Karpas-422 (cell line): ENCODE measurements around the gene CNP. TPM values are rescaled to one million over a fixed set of nuclear protein-coding genes. Genes with fewer than 3 reads are reported as not detected.

Experiments
- DNase-seq: peaks from one replicate; pipeline ENCODE4 v3.0.0-alpha.2; 2015
- H2AFZ ChIP-seq: fragments of 200-600 bp; sonication (generic); 2 replicates; pipeline ENCODE4 v1.6.1; 2014; ENCODE audit warnings: antibody characterized with exemption, low read length, mixed read lengths
- H3K27ac ChIP-seq: fragments of 200-600 bp; sonication (generic); 2 replicates; pipeline ENCODE4 v1.5.1; 2014; ENCODE audit warnings: mild to moderate bottlenecking, low read length, moderate library complexity
- H3K27me3 ChIP-seq: fragments of 200-600 bp; sonication (generic); 2 replicates; pipeline ENCODE4 v1.6.1; 2014; ENCODE audit warnings: low read length, mixed read lengths
- H3K36me3 ChIP-seq: fragments of 200-600 bp; sonication (generic); 2 replicates; pipeline ENCODE4 v1.6.1; 2014; ENCODE audit warnings: low read length, mixed read lengths; ENCODE audit not compliant: insufficient read depth
- H3K4me1 ChIP-seq: fragments of 200-600 bp; sonication (generic); 2 replicates; pipeline ENCODE4 v1.6.1; 2014; ENCODE audit warnings: mild to moderate bottlenecking, low read length, mixed read lengths
- H3K4me2 ChIP-seq: fragments of 200-600 bp; sonication (generic); 2 replicates; pipeline ENCODE4 v1.6.1; 2014; ENCODE audit warnings: low read length, low read depth, mild to moderate bottlenecking; ENCODE audit not compliant: poor library complexity, severe bottlenecking
- H3K4me3 ChIP-seq: fragments of 200-600 bp; sonication (generic); 2 replicates; pipeline ENCODE4 v1.5.1; 2014; ENCODE audit warnings: mild to moderate bottlenecking, antibody characterized with exemption, low read length, mixed read lengths
- H3K79me2 ChIP-seq: fragments of 200-600 bp; sonication (generic); 2 replicates; pipeline ENCODE4 v1.6.1; 2014; ENCODE audit warnings: mild to moderate bottlenecking, low read length, mixed read lengths
- H3K9ac ChIP-seq: fragments of 200-600 bp; sonication (generic); 2 replicates; pipeline ENCODE4 v1.6.0; 2014; ENCODE audit warnings: low read length
- H3K9me2 ChIP-seq: fragments of 200-600 bp; sonication (generic), shearing (Covaris generic); replicated peaks from 2 replicates; pipeline ENCODE4 v1.6.0; 2014; ENCODE audit warnings: mild to moderate bottlenecking, low read length, moderate library complexity; ENCODE audit not compliant: insufficient read depth
- H3K9me3 ChIP-seq: fragments of 300-700, 200-600 bp; sonication (generic); 2 replicates; pipeline ENCODE4 v1.6.1; 2014; ENCODE audit warnings: low read length, mixed read lengths
- H4K20me1 ChIP-seq: fragments of 200-600 bp; sonication (generic); 2 replicates; pipeline ENCODE4 v1.6.1; 2014; ENCODE audit warnings: mild to moderate bottlenecking, antibody characterized with exemption, low read length, low read depth; ENCODE audit not compliant: insufficient read depth
- total RNA-seq: library from RNA; depleted of rRNA; stranded (reverse); fragments of >200 nt; shearing (Covaris generic); gene quantifications from 2 replicates; pipeline ENCODE4 v1.2.3, GENCODE V29; 2014; ENCODE audit warnings: low replicate concordance; rRNA removed

CNP gene
- total RNA-seq = 41.3 and 79.1 TPM in 2 replicates

DNA sequence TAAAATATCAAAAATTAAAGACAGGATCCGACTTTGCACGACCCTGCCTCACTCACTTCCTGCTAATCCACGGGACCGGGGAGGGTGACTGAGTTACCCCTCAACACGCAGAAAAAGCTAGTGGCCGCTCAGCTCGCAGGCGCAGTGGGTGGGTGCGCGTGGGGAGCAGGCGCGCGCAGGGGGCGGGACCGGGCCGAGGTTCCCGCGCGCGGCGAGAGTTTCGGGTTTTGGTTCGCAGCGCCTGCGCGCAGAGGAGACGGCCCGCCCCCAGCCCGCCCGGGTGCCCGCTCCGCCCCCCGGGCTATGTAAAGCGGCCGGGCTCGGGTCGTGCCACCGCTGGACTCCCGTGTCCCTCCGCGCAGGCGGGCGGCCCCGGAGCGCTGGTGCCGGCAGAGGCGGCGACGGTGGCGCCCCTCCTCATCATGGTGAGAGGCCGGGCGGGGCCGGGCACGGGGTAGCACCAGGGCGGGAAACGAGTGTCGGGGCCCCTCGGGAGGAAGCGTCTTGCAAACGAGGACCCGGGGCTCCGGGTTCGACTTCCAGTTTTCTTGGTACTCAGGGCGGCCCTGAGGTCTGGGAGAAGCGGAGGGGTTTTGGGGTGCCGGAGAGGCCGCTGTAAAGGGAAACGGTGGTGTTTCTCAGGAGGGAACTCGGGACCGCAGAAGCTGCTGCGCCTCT, at the start of gene CNP:
Gene CNP (plus strand): TSS at position 333 of the 678 bp plus-strand sequence. CDS start 90 bp downstream, at position 423.
- Histone ChIP-seq H4K20me1 (peaks cover 27% of the 10 kb centered on the region), H2AFZ (peak within 1 kb of the TSS; percentile 69), H3K4me2 (peak within 1 kb of the TSS; percentile 98), H3K4me1 (peaks cover 25% of the 10 kb centered on the region), H3K36me3 (peaks cover 21% of the 10 kb centered on the region), H3K27me3 (no peaks in the 10 kb centered on the region), H3K79me2 (peaks cover 37% of the 10 kb centered on the region), H3K27ac (peak within 1 kb of the TSS; percentile 90), H3K9me2 (no peaks in the 10 kb centered on the region), H3K9me3 (no peaks in the 10 kb centered on the region), H3K9ac (peak within 1 kb of the TSS; percentile 95), H3K4me3 (peak within 1 kb of the TSS; percentile 96)
- peak; percentile 97 for DNase-seq

DNA sequence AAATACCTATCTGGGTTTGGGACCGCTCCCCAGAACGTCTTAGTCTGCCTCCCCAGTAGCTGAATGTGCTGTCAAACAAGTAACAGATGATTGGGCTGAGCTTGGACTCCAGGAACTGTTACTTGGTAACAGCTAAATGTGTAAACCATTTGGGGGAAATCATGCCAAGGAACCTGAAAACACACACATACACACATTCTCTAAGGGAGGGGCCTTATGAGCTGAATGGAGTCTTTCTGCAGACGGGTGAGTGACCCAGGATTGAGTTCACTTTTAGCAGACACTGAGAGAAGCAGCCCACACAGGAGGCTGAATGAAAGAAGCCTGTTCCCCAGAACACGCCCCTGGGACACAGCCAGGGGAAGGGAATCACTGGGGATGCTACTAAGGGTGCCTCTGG, 49.4 kb upstream of the CNP start:
- Histone ChIP-seq H3K4me1 (peaks cover 47% of the 10 kb centered on the region), H3K4me3 (peak overlapping the region; percentile 99), H2AFZ (no peak overlapping the region), H3K27me3 (no peaks in the 10 kb centered on the region), H3K9ac (peak overlapping the region; percentile 100), H4K20me1 (peaks cover 56% of the 10 kb centered on the region), H3K36me3 (peaks cover 20% of the 10 kb centered on the region), H3K4me2 (peak overlapping the region; percentile 90), H3K79me2 (peaks cover 66% of the 10 kb centered on the region), H3K27ac (peak overlapping the region; percentile 76), H3K9me2 (no peaks in the 10 kb centered on the region), H3K9me3 (no peaks in the 10 kb centered on the region)
- no peak for DNase-seq

DNA sequence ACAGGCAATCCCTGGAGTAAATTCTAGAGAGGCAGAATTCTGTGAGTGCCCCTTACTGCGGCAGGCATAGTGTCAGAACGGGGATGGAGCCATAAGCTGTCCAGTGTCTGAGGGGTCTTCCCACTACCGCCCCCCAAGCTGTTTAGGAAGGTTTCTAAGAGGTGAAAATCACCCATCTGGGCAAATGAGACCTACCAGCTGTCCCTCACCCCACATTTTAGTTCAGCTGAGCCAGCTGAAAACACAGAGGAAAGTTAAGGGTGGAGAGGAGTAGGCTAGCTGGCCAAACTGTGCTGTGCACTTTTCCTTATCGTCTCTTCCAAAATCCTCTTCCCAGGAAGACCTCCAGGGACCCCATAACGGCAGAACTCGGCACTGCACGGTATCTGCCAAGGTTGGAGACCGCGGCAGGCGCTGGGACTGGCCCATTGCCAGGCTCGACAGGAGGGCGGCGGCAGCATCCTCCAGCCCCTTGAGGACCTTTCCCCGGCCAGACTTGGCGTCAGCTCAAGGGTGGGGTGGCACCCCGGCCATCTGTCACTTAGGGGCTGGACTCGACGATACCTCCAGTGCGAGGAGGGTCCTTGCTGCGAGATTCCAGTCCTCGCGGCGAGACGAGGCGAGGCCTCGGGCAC, 48.8 kb upstream of the CNP start:
- Histone ChIP-seq H3K27me3 (no peaks in the 10 kb centered on the region), H3K9me3 (no peaks in the 10 kb centered on the region), H3K4me1 (peaks cover 53% of the 10 kb centered on the region), H3K4me2 (peak overlapping the region; percentile 90), H3K27ac (peak overlapping the region; percentile 76), H3K79me2 (peaks cover 60% of the 10 kb centered on the region), H3K36me3 (peaks cover 15% of the 10 kb centered on the region; the same call in 1 of the 2 replicates), H3K9ac (peak overlapping the region; percentile 100), H2AFZ (no peak overlapping the region), H3K9me2 (no peaks in the 10 kb centered on the region), H3K4me3 (peak overlapping the region; percentile 99), H4K20me1 (peaks cover 52% of the 10 kb centered on the region)
- DNase-seq = peak; percentile 78

DNA sequence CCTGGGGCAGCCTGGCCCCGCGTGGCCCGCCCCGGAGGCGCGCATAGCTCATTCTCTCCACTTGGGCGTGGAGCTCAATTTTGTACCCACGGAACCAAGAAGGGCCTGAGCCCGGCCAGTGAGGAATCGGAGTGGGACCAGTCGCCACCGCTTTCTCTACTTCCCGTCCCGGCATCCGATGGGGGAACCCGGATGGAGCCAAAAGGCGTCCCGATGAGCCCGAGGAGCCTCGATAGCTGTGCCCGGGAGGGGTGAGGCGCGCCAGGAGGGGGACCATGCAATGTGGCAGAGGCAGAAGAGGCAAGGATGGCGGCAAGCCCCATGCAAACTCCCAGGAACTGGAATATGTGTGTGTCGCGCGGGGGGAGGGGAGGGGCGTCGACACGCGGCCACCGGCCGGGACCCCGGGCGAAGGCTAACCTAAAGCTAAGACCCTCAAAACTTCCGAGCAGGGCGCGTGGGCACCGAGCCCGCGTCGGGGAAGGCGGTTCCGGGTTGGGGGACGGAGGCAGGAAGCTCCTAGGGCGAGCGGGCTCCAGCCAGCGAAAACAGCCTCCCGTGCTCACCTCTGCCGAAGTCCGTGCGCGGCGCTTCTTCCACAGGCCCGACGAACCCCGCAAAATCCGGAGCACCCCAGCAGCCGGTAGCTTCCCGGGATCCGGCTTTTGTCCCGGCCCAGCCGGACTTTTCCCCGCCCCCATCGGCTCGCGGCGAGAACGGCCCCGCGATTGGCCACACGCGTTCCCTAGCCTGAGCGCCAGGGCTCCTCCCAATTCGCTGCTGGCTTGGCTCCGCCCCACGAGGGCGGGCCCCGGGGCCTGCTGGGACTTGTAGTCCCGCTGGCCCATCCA, 48.1 kb upstream of the CNP start, which contains the start of gene ACLY:
Gene ACLY (minus strand): TSS at position 638 of the 851 bp plus-strand sequence. CDS start 5,078 bp downstream, outside the sequence.
- Histone ChIP-seq H4K20me1 (peaks cover 46% of the 10 kb centered on the region), H3K27me3 (no peaks in the 10 kb centered on the region), H3K4me3 (peak within 1 kb of the TSS; percentile 99), H3K79me2 (peaks cover 53% of the 10 kb centered on the region), H2AFZ (peak within 1 kb of the TSS; percentile 85), H3K27ac (peak within 1 kb of the TSS; percentile 85), H3K9me2 (no peaks in the 10 kb centered on the region), H3K36me3 (peaks cover 9% of the 10 kb centered on the region; the same call in 1 of the 2 replicates), H3K4me1 (peaks cover 53% of the 10 kb centered on the region), H3K4me2 (peak within 1 kb of the TSS; percentile 90), H3K9ac (peak within 1 kb of the TSS; percentile 100), H3K9me3 (no peaks in the 10 kb centered on the region)
- DNase-seq = peak; percentile 99

DNA sequence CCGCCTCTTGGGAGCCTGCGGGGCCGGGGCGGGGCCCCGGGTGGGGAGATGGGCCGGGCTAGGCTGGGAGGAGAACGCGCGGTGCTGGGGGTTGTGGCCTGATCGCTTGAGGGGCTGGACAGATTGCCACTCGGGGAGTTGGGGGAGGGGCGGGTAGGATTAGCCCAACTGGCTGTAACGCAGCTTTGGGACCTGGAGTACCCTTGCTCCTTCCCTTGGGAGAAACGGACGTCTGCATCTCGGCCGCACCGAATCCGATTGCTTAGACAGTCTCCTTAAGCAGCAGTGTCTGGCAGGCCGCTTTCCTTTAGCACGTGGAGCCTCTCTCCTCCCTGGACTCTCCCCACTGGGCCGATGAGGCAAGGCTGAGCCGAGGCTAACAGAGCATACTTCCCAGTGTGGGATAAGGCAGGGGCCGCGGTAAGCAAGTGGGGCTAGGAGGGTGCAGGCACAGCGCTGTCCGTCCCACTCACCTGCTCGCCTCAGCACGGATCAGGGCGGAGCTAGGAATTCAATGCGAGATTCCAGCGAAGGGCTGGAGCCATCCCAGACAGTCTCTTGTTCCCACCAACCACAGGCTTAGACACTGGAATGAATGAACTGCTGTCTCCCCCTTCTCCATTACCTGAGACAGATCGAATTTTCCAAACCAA, 47.3 kb upstream of the CNP start:
- Histone ChIP-seq H3K36me3 (peaks cover 4% of the 10 kb centered on the region; the same call in 1 of the 2 replicates), H3K27me3 (no peaks in the 10 kb centered on the region), H3K27ac (peak overlapping the region; percentile 85), H3K9ac (peak overlapping the region; percentile 88), H3K4me3 (peak overlapping the region; percentile 74), H4K20me1 (peaks cover 38% of the 10 kb centered on the region), H3K4me2 (peak overlapping the region; percentile 90), H3K4me1 (peaks cover 53% of the 10 kb centered on the region), H3K79me2 (peaks cover 45% of the 10 kb centered on the region), H2AFZ (peak overlapping the region; percentile 85), H3K9me2 (no peaks in the 10 kb centered on the region), H3K9me3 (no peaks in the 10 kb centered on the region)
- no peak for DNase-seq

DNA sequence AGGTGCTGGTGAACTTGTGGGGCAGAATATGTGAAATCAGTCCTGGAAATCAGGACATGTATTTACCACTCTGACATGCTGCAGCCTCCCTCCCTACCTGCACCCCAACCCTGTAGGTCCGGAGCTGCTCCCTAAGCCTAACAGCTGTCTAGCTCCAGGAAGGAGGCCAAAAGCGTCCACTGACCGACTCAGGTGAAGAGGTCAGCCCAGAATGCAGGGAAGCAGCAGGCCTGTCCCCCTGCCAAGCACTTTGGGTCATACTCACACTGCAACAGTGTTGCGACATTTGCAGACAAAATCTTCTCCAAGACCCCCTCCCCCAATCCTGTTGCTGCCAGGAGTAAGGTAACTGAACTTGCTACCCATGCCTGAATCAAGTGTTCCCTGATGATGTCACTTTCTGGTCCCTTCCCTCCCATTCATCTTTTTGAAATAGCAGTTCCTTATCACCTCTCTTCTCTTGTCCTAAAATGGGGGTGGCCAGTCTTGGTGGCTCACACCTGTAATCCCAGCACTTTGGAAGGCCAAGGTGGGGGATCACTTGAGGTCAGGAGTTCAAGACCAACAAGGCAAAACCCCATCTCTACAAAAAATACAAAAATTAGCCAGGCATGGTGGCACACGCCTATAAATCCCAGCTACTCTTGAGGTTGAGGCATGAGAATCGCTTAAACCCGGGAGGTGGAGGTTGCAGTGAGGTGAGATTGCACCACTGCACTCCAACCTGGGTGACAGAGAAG, 46.6 kb upstream of the CNP start:
- H3K4me2 ChIP-seq = peak overlapping the region; percentile 90
- H3K27me3 ChIP-seq = no peaks in the 10 kb centered on the region
- peak overlapping the region; percentile 88 for H3K9ac ChIP-seq
- H3K9me2 ChIP-seq = no peaks in the 10 kb centered on the region
- H3K27ac ChIP-seq = peak overlapping the region; percentile 85
- peak overlapping the region; percentile 74 for H3K4me3 ChIP-seq
- H3K36me3 ChIP-seq = peaks cover 4% of the 10 kb centered on the region; the same call in 1 of the 2 replicates
- no peaks in the 10 kb centered on the region for H3K9me3 ChIP-seq
- no peak overlapping the region for H2AFZ ChIP-seq
- H3K79me2 ChIP-seq = peaks cover 38% of the 10 kb centered on the region
- H3K4me1 ChIP-seq = peaks cover 52% of the 10 kb centered on the region
- H4K20me1 ChIP-seq = peaks cover 33% of the 10 kb centered on the region
- DNase-seq = no peak

DNA sequence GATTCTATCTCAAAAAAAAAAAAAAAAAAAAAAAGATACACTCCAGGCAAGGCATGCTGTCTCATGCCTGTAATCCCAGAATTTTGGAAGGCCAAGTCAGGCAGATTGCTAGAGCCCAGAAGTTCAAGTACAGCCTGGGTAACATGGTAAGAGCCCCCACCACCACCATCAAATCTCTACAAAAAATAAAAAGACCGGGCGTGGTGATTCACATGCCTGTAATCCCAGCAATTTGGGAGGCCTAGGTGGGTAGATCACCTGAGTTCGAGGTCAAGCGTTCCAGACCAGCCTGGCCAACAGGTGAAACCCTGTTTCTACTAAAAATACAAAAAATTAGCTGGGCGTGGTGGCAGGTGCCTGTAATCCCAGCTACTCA, 46.0 kb upstream of the CNP start:
- Histone ChIP-seq H3K9ac (no peak overlapping the region), H3K4me2 (no peak overlapping the region), H3K36me3 (peaks cover 4% of the 10 kb centered on the region; the same call in 1 of the 2 replicates), H3K79me2 (peaks cover 33% of the 10 kb centered on the region), H3K9me2 (no peaks in the 10 kb centered on the region), H3K4me1 (peaks cover 47% of the 10 kb centered on the region), H3K9me3 (no peaks in the 10 kb centered on the region), H3K27me3 (no peaks in the 10 kb centered on the region), H2AFZ (no peak overlapping the region), H3K27ac (0 out of 2 replicates have a peak overlapping the region, but pooled peaks have one; percentile 85), H3K4me3 (no peak overlapping the region), H4K20me1 (peaks cover 27% of the 10 kb centered on the region)
- no peak for DNase-seq
